Heart left ventricle (tissue), 16 donors: Measurements from ENCODE around the gene ZCRB1. TPM values are rescaled to one million over a fixed set of nuclear protein-coding genes. Genes with fewer than 3 reads are reported as not detected.
A peak's percentile ranks its signal among the peaks of the same experiment; 100 is the strongest.

Experiments used
- ATAC-seq, 4 donors: fragments of 200-7000 bp; cut with Tn5 transposase; one replicate each; pipeline ENCODE4 v1.9.1; 2020 to 2022; ENCODE audit warnings: moderate library complexity in 4 of 4, mild to moderate bottlenecking in 3 of 4, moderate number of reproducible peaks in 1 of 4
- DNase-seq, 5 donors: peaks; one replicate each; pipeline ENCODE4 v3.0.0-alpha.2; 2020
- H3K27ac ChIP-seq, 12 donors: fragments of 200-600 bp; sonication (generic) in 4 of 12; one replicate each; pipeline versions ENCODE4 v1.5.0 to v1.8.0; 2016 to 2022; ENCODE audit warnings: mild to moderate bottlenecking in 2 of 12
- H3K27me3 ChIP-seq, 9 donors: fragments of 200-600 bp; sonication (generic) in 2 of 9; one replicate each; pipeline versions ENCODE4 v1.5.1 to v1.8.0; 2016 to 2022; ENCODE audit warnings: mild to moderate bottlenecking in 3 of 9
- H3K36me3 ChIP-seq, 9 donors: fragments of 200-600 bp; sonication (generic) in 2 of 9; one replicate each; pipeline versions ENCODE4 v1.5.0 to v1.8.0; 2018 to 2022; ENCODE audit warnings: mild to moderate bottlenecking in 2 of 9
- H3K4me1 ChIP-seq, 12 donors: fragments of 200-600 bp; sonication (generic) in 4 of 12; one replicate each; pipeline versions ENCODE4 v1.5.0 to v1.8.0; 2016 to 2022; ENCODE audit warnings: mild to moderate bottlenecking in 3 of 12
- H3K4me3 ChIP-seq, 12 donors: fragments of 200-600 bp; sonication (generic) in 4 of 12; one replicate each; pipeline versions ENCODE4 v1.5.0 to v1.8.0; 2017 to 2022; ENCODE audit warnings: mild to moderate bottlenecking in 9 of 12, moderate library complexity in 4 of 12
- H3K9me3 ChIP-seq, 12 donors: fragments of 200-600 bp; sonication (generic) in 4 of 12; one replicate each; pipeline versions ENCODE4 v1.5.0 to v1.8.0; 2016 to 2022; ENCODE audit warnings: mild to moderate bottlenecking in 1 of 12
- POLR2A ChIP-seq, 2 donors: fragments of 450-650 bp; IDR thresholded peaks; one replicate each; pipeline ENCODE4 v1.6.1; 2017; ENCODE audit warnings: antibody characterized with exemption in 2 of 2, mild to moderate bottlenecking in 2 of 2, moderate library complexity in 2 of 2
- WGBS, 4 donors: extraction: QIAGEN DNeasy Blood & Tissue Kit in 2 of 4; methylation state at CpG; one replicate each; pipeline versions ENCODE4 v1.1.5 to v1.1.7; 2013 to 2018; 5-methylcytosine and 5-hydroxymethylcytosine counted together
- intact Hi-C, 10 donors: fragments of 100-400 bp; cut with DNase I; formaldehyde crosslinking; loops; one replicate each; pipeline versions ENCODE4 v1.11.1 to v1.14.2; 2022
- long read RNA-seq, 3 donors: library from polyadenylated mRNA; unstranded; transcript quantifications; one replicate each; pipeline ENCODE4 v2.0.0, GENCODE V29; 2020 to 2021
- polyA plus RNA-seq, 2 donors: library from polyadenylated mRNA; stranded (reverse); fragments of 200-250 nt; gene quantifications; one replicate each; pipeline ENCODE4 v1.2.3, GENCODE V29; 2013
- total RNA-seq, 9 donors: library from RNA; depleted of rRNA in 2 of 9; stranded (reverse); fragments of >200 nt in 2 of 9; fragmentation: NEBNext Ultra II Directional in 3 of 9; extraction: Animal tissue kit (Norgen Biotek cat#: 25700) in 3 of 9; gene quantifications; one replicate each; pipeline versions ENCODE4 v1.1.0 to v1.2.4, GENCODE V29; 2016 to 2023
- TF ChIP-seq, protein P1 (sequence below), 12 donors: fragments of 200-600 bp; sonication (generic) in 4 of 12; IDR thresholded peaks; one replicate each; pipeline versions ENCODE4 v1.5.0 to v1.8.0; 2018 to 2022; ENCODE audit warnings: antibody characterized with exemption in 12 of 12, mild to moderate bottlenecking in 5 of 12
- donor health status: ischemic (EF 13 %, LVEDD 7.1; RV severe dilation, severe dysfunction).
- donor health status: healthy with polysubstance abuse.
- donor health status: DM: no; HTN: yes; CAD: no.
- donor health status: DM: no; HTN: no; CAD: no.
- donor health status: ischemic (EF 25% LVEDD 6.9; RV normal size, moderate dysfunction).
- donor health status: ischemic (EF 25% LVEDD 5.7; RV mildly dilated, moderate dysfunction).
- donor health status: healthy.
- donor health status: DM: yes; HTN: yes; CAD: no.
- donor health status: ischemic (EF 35%, LVEDD 5.7; RV mildly dilated, moderate dysfunction).
- donor health status: nonischemic (EF 11% LVEDD 7.7; RV severe dilation, severe dysfunction).
- donor health status: DM: yes; HTN: yes; CAD: no.
- donor health status: PGD.
- donor health status: ischemic (EF 29% LVEDD 5.4; RV normal size, mild dysfunction).
- donor health status: nonischemic (EF 23%, LVEDD 6.1; RV moderate dilation, normal function).

Gene ZCRB1, protein sequence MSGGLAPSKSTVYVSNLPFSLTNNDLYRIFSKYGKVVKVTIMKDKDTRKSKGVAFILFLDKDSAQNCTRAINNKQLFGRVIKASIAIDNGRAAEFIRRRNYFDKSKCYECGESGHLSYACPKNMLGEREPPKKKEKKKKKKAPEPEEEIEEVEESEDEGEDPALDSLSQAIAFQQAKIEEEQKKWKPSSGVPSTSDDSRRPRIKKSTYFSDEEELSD
- 10 to 100 TPM; 30.8 to 69.0 (median 56.2) TPM for total RNA-seq
- polyA plus RNA-seq: 10 to 100 TPM; 28.1 to 41.2 TPM
- long read RNA-seq, donor 1, transcript ZCRB1-201 (8 exons, 1,827 nt): major isoform, 29 of 55 reads
- long read RNA-seq, donor 1, partial matches to known transcripts: 23 of 55 reads
- long read RNA-seq, donor 1, other reads (novel, unspliced or antisense): 3 of 55 reads
- long read RNA-seq, donor 2, transcript ZCRB1-201 (8 exons, 1,827 nt): major isoform, 20 of 39 reads
- long read RNA-seq, donor 2, partial matches to known transcripts: 18 of 39 reads
- long read RNA-seq, donor 2, other reads (novel, unspliced or antisense): 1 of 39 reads
- long read RNA-seq, donor 3, transcript ZCRB1-201 (8 exons, 1,827 nt): major isoform, 14 of 35 reads
- long read RNA-seq, donor 3, partial matches to known transcripts: 18 of 35 reads
- long read RNA-seq, donor 3, other reads (novel, unspliced or antisense): 3 of 35 reads

DNA sequence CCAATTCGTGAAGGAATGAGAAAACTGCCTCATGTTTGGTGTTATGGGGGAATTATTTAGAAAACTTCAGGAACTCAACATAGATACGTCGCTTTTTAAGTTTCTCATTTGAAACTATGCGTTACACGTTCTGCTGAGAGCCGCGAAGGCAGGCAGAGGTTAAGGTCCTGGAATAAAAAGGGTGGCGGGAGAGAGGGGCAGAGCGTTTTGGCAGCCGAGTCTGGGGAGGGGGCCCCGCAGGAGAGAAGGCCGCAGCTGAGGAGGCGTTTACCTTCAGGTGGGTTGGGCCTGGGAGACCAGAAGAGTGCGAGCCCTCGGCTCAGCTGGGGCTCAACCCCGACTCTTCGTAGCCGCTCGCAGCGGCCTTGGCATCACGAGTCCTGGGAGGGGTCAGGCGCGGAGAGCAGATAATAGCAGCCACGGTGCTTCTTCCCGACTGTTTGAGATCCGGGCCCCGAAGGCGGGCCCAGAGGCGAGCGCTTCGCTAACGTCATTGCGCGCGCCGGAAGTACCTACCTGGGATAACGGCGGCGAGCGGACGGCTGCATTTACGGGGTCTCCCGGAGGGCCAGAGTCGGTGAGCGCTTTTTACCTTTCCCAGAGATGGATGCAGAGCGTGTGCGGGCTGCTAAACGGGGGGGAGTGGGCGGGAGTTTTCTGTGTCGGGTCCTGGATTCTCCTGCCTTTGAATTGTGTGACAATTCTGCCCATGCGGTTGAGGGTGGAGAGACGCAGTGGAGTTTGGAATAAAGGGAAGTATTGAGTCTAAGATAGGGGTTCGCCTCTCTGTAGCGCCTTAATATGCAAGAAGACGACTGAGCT is at the start of gene ZCRB1, which contains the start of gene PPHLN1:
ZCRB1 (minus strand) TSS at position 442 of the 822 bp plus-strand sequence. CDS start 1,992 bp downstream, outside the sequence.
PPHLN1 (plus strand) TSS at position 515 of the 822 bp plus-strand sequence. CDS start 9,736 bp downstream, outside the sequence.
- DNase-seq: peak; percentile 83 to 89 (median 88)
- ATAC-seq: peak; percentile 94 to 98 (median 98)
- H3K27me3 ChIP-seq: no peaks in the 10 kb centered on the region
- no peaks in the 10 kb centered on the region for H3K9me3 ChIP-seq
- 0 to 1% (median 1%) methylated on average over 48 to 55 of the region's 55 CpGs for WGBS, 4 donors
- peak within 1 kb of the TSS; percentile 47 to 96 (median 76) for H3K4me3 ChIP-seq
- TF ChIP-seq, protein P1, sequence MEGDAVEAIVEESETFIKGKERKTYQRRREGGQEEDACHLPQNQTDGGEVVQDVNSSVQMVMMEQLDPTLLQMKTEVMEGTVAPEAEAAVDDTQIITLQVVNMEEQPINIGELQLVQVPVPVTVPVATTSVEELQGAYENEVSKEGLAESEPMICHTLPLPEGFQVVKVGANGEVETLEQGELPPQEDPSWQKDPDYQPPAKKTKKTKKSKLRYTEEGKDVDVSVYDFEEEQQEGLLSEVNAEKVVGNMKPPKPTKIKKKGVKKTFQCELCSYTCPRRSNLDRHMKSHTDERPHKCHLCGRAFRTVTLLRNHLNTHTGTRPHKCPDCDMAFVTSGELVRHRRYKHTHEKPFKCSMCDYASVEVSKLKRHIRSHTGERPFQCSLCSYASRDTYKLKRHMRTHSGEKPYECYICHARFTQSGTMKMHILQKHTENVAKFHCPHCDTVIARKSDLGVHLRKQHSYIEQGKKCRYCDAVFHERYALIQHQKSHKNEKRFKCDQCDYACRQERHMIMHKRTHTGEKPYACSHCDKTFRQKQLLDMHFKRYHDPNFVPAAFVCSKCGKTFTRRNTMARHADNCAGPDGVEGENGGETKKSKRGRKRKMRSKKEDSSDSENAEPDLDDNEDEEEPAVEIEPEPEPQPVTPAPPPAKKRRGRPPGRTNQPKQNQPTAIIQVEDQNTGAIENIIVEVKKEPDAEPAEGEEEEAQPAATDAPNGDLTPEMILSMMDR (IDR thresholded peaks at IDR 0.05): no peak
- TF ChIP-seq POLR2A (IDR thresholded peaks at IDR 0.05): peak in 1 of 2 donors; percentile 60
- H3K27ac ChIP-seq: peak within 1 kb of the TSS; percentile 43 to 90 (median 82)
- peaks cover 4 to 38% (median 25%) of the 10 kb centered on the region in 12 donors for H3K4me1 ChIP-seq
- intact Hi-C loops: loop anchor here in 9 of 10 donors (2.0 to 10.0 kb wide), 5 partner anchors 87 to 195 kb away; partner anchors contain the start of genes YAF2 (in 7 of the 9) and GXYLT1 (in 3 of the 9)
- peaks cover 0 to 29% (median 15%) of the 10 kb centered on the region in 9 donors for H3K36me3 ChIP-seq

DNA sequence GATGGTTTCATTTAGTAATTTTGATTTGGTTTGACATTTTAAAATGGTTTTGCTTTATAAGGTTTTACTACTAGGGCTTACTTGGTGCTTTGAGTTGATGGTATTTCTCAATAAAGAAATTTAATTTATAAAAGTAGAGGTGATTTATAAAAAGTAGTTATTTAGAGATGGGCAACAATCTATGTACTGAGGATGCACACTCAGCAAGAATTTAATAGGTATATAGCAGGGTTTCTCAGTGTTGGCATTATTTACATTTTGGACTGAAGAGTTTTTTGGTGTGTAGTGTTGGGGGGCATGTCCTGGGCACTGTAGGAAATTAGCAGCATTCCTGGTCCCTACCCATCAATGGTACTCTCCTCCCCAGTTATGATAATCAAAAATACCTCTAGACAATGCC is 47.8 kb upstream of the ZCRB1 start:
- no peak overlapping the region for H3K27ac ChIP-seq
- H3K27me3 ChIP-seq: no peaks in the 10 kb centered on the region
- peaks cover 0 to 31% (median 21%) of the 10 kb centered on the region in 9 donors for H3K36me3 ChIP-seq
- H3K4me3 ChIP-seq: no peak overlapping the region
- H3K9me3 ChIP-seq: no peaks in the 10 kb centered on the region
- intact Hi-C loops: loop anchor here in 5 of 10 donors (5.0 to 10.0 kb wide), 5 partner anchors 41 to 1099 kb away; no protein-coding TSS in a partner anchor
- TF ChIP-seq, protein P1 (IDR thresholded peaks at IDR 0.05): no peak
- TF ChIP-seq POLR2A (IDR thresholded peaks at IDR 0.05): no peak
- peaks cover 0 to 2% (median 0%) of the 10 kb centered on the region in 12 donors for H3K4me1 ChIP-seq
- ATAC-seq (no peak), DNase-seq (no peak)

DNA sequence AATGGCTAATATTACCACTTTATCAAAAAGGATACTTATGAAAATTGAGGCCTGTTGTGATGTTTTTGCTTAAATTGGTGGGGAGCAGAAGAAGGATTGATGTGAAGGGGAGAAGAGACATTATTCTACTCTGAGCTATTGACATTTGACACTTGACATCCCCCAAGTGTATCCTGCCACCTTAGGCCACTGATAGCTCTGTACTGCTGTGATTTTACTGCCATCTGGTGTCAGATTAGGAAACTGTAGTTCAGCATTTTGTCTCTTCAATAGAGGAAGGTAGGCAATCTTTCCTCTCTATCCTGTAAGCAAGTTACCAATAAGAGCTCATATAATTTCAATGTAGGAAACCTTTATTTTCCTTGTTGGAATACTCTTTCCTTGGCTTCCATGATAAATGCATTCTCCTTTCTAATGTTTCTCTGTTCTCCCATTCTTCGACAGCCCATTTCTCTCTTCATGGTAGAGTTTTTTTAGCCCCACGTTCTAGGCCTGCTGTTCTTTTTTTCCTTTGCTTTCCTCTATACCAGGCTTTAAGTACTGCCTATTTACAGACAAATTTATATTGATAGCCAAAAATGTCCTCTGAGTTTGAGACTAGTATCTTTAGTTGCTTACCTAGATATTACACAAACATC is 46.4 kb upstream of the ZCRB1 start:
- no peaks in the 10 kb centered on the region for H3K27me3 ChIP-seq
- no peak for TF ChIP-seq POLR2A (IDR thresholded peaks at IDR 0.05)
- TF ChIP-seq, protein P1 (IDR thresholded peaks at IDR 0.05): peak; percentile 60 to 81 (median 70)
- no peaks in the 10 kb centered on the region for H3K9me3 ChIP-seq
- no peak overlapping the region for H3K27ac ChIP-seq
- no peak overlapping the region for H3K4me3 ChIP-seq
- no peaks in the 10 kb centered on the region for H3K4me1 ChIP-seq
- DNase-seq: peak in 1 of 5 donors; percentile 15
- ATAC-seq: peak in 3 of 4 donors; percentile 67 to 78 (median 71)
- WGBS, 4 donors: 84 to 87% (median 86%) methylated on average over 2 of the region's 2 CpGs
- intact Hi-C loops: loop anchor here in 5 of 10 donors (1.0 to 10.0 kb wide), 6 partner anchors 40 to 1097 kb away; no protein-coding TSS in a partner anchor
- H3K36me3 ChIP-seq: peaks cover 0 to 26% (median 21%) of the 10 kb centered on the region in 9 donors
